SK-MEL-5 (cell line): Measurements from ENCODE around the gene PRR30. TPM values are rescaled to one million over a fixed set of nuclear protein-coding genes. Genes with fewer than 3 reads are reported as not detected.

ENCODE experiments used
- DNase-seq: peaks from one replicate; pipeline ENCODE4 v3.0.0-alpha.2; 2016; ENCODE audit warnings: low read depth, low spot score
- in situ Hi-C: cut with HindIII; loops from 2 replicates; pipeline ENCODE4 v1.10.0; 2016; ENCODE audit warnings: low sequenced_read_pairs, high pct_unique_total_duplicates, low pct_unique_long_range_greater_than_20kb
- total RNA-seq: library from RNA; depleted of rRNA; stranded (reverse); fragments of >200 nt; shearing (Covaris generic); gene quantifications from 2 replicates; pipeline ENCODE4 v1.2.3, GENCODE V29; 2014; rRNA removed

Gene PRR30
- total RNA-seq, 1 experiment from 2014 or later: not detected

GRCh38 chr2:27092696-27093429 is 46.3 kb downstream of the PRR30 start:
- in situ Hi-C loops: no loop called here

GRCh38 chr2:27091746-27092695 is 47.2 kb downstream of the PRR30 start:
- in situ Hi-C loops: no loop called here
- no peak for DNase-seq

More at GRCh38 chr2:27092696-27093429, 46.3 kb downstream of the PRR30 start:
- DNase-seq: no peak

GRCh38 chr2:27089111-27089954 is 49.9 kb downstream of the PRR30 start:
- no peak for DNase-seq
- in situ Hi-C loops: no loop called here

- in situ Hi-C loops: no loop called here
- no peak for DNase-seq
These were observed 50.6 kb downstream of the PRR30 start for GRCh38 chr2:27088634-27089033.

GRCh38 chr2:27087823-27088410 is 51.3 kb downstream of the PRR30 start:
- in situ Hi-C loops: no loop called here
- no peak for DNase-seq

Other genes starting within 250 kb of the PRR30 start
- gene MAPRE3, start 168.8 kb downstream of the PRR30 start, total RNA-seq: 3.5 and 4.0 TPM in 2 replicates
- 76.8 and 88.5 TPM in 2 replicates for gene TMEM214, start 106.4 kb downstream of the PRR30 start, total RNA-seq
- gene AGBL5, start 87.7 kb downstream of the PRR30 start, total RNA-seq: 30.7 and 32.1 TPM in 2 replicates
- 408 and 444 TPM in 2 replicates for gene OST4, start 67.8 kb downstream of the PRR30 start, total RNA-seq
- gene EMILIN1, start 60.8 kb downstream of the PRR30 start, total RNA-seq: 0.11 and 0.71 TPM in 2 replicates
- gene KHK, start 52.6 kb downstream of the PRR30 start, total RNA-seq: 3.0 and 3.2 TPM in 2 replicates
- 20.4 and 22.3 TPM in 2 replicates for gene CGREF1, start 20.3 kb downstream of the PRR30 start, total RNA-seq
- gene ABHD1, start 15.6 kb downstream of the PRR30 start, total RNA-seq: 1.1 and 1.5 TPM in 2 replicates
- gene PREB, start 4.8 kb downstream of the PRR30 start, total RNA-seq: 95.3 and 98.1 TPM in 2 replicates
- gene TCF23, start 9.6 kb upstream of the PRR30 start, total RNA-seq: not detected in 2 replicates
- gene ATRAID, start 72.6 kb upstream of the PRR30 start, total RNA-seq: 372 and 405 TPM in 2 replicates
- gene SLC5A6, start 72.9 kb upstream of the PRR30 start, total RNA-seq: 87.1 and 89.2 TPM in 2 replicates
- gene CAD, start 78.0 kb upstream of the PRR30 start, total RNA-seq: 37.0 and 38.3 TPM in 2 replicates
- gene SLC30A3, start 123.6 kb upstream of the PRR30 start, total RNA-seq: 0.24 and 1.2 TPM in 2 replicates
- gene DNAJC5G, start 136.0 kb upstream of the PRR30 start, total RNA-seq: not detected in 2 replicates
- gene TRIM54, start 143.0 kb upstream of the PRR30 start, total RNA-seq: not detected in 2 replicates
- 2.3 and 6.0 TPM in 2 replicates for gene UCN, start 169.0 kb upstream of the PRR30 start, total RNA-seq
- 268 and 286 TPM in 2 replicates for gene MPV17, start 183.7 kb upstream of the PRR30 start, total RNA-seq
- 99.9 and 100.0 TPM in 2 replicates for gene GTF3C2, start 217.4 kb upstream of the PRR30 start, total RNA-seq
- gene EIF2B4, start 230.9 kb upstream of the PRR30 start, total RNA-seq: 32.8 and 36.9 TPM in 2 replicates
- 229 and 234 TPM in 2 replicates for gene SNX17, start 231.2 kb upstream of the PRR30 start, total RNA-seq
- gene ZNF513, start 241.3 kb upstream of the PRR30 start, total RNA-seq: 9.3 and 10.1 TPM in 2 replicates